SU-DHL-6 (cell line): Measurements from ENCODE around the gene PDE1C.

Source experiments
- CTCF ChIP-seq: fragments of 200-600 bp; sonication (generic); IDR thresholded peaks from one replicate; pipeline ENCODE4 v1.5.1; 2017; ENCODE audit warnings: antibody characterized with exemption, mild to moderate bottlenecking, low read length, moderate library complexity; ENCODE audit not compliant: insufficient read depth, poor library complexity, severe bottlenecking
- EZH2phosphoT487 ChIP-seq: fragments of 200-600 bp; sonication (generic), shearing (Covaris generic); conservative IDR thresholded peaks from 2 replicates; pipeline ENCODE4 v1.6.1; 2018; ENCODE audit warnings: mild to moderate bottlenecking, antibody characterized with exemption, low read length, moderate library complexity, mixed read lengths

DNA sequence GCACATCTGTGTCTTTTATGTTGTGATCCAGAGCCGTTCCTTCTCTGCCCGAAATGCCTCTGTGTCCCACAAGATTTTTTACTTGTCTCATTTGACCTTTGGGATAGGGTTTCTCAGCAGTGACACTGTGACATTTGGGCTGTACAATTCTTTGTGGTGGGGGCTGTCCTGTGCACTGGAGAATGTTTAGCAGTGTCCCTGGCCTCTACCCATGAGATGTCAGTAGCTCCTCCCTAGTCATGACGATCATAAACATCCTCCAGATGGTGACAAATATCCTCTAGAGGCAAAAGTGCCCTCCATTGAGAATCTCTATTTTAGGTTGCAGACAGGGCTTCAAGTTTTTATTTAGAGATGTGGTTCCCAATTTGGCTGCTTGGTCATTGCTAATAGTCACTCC is 291.9 kb downstream of the PDE1C start:
- TF ChIP-seq CTCF (no peak), EZH2phosphoT487 (no peak)
